ENCODE measurements around the gene NFYC. TPM values are rescaled to one million over a fixed set of nuclear protein-coding genes. Genes with fewer than 3 reads are reported as not detected.

Gene NFYC
- total RNA-seq, 4 donors from 2014 or later: 45.3 to 58.6 (median 57.4) TPM

GRCh38 chr1:40648928-40649591 lies 42.4 kb upstream of the NFYC start:
- Histone ChIP-seq H3K36me3 (no peaks in the 10 kb centered on the region), H3K9me3 (no peaks in the 10 kb centered on the region), H3K4me1 (peaks cover 0 to 6% of the 10 kb centered on the region in 2 donors), H3K27me3 (peaks cover 0 to 6% (median 3%) of the 10 kb centered on the region in 3 donors), H3K27ac (no peak overlapping the region), H3K4me3 (no peak overlapping the region)
- DNase-seq (no peak), ATAC-seq (no peak)
- in situ Hi-C loops (cut with MboI; ENCODE audit: low sequenced_read_pairs in 4 of 4) (no loop called here), intact Hi-C loops (cut with DNase I; ENCODE audit: low total_unique reads) (no loop called here)
- TF ChIP-seq POLR2A (IDR thresholded peaks at IDR 0.05) (no peak), CTCF (IDR thresholded peaks at IDR 0.05 in 4 of 5, conservative IDR thresholded peaks at IDR 0.05 in 1 of 5) (no peak)

GRCh38 chr1:40649592-40649930 lies 41.9 kb upstream of the NFYC start:
- no peaks in the 10 kb centered on the region for H3K9me3 ChIP-seq
- no peak overlapping the region for H3K4me3 ChIP-seq
- in situ Hi-C loops (cut with MboI; ENCODE audit: low sequenced_read_pairs in 4 of 4) (no loop called here), intact Hi-C loops (cut with DNase I; ENCODE audit: low total_unique reads) (no loop called here)
- no peaks in the 10 kb centered on the region for H3K36me3 ChIP-seq
- no peak for TF ChIP-seq CTCF (IDR thresholded peaks at IDR 0.05 in 4 of 5, conservative IDR thresholded peaks at IDR 0.05 in 1 of 5)
- TF ChIP-seq POLR2A (IDR thresholded peaks at IDR 0.05): no peak
- no peak for DNase-seq
- no peak for ATAC-seq
- peaks cover 0 to 6% (median 3%) of the 10 kb centered on the region in 3 donors for H3K27me3 ChIP-seq
- peaks cover 0 to 6% of the 10 kb centered on the region in 2 donors for H3K4me1 ChIP-seq
- no peak overlapping the region for H3K27ac ChIP-seq

DNA sequence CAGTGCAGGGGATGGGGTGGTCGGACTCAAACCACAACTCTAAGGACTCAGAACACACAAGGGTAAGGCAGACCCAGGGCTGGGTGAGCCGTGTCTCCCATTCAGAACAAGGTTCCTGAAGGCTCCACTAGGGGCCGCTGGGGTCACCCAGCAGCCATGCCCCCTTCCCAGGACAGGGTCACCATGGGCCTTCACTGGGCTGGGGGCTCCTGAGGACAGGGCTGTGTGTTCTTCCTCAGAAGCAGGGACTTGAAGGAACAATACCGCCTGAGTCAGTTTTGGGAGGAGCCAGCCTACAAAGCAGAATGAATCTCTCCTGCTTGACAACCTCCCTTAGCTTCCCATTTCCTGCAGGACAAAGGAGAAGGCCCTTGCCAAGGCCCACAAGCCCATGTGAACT lies 41.4 kb upstream of the NFYC start:
- peaks cover 0 to 6% of the 10 kb centered on the region in 2 donors for H3K4me1 ChIP-seq
- H3K36me3 ChIP-seq: no peaks in the 10 kb centered on the region
- H3K27ac ChIP-seq: no peak overlapping the region
- DNase-seq (no peak), ATAC-seq (no peak)
- H3K4me3 ChIP-seq: no peak overlapping the region
- no peak for TF ChIP-seq CTCF (IDR thresholded peaks at IDR 0.05 in 4 of 5, conservative IDR thresholded peaks at IDR 0.05 in 1 of 5)
- no peak for TF ChIP-seq POLR2A (IDR thresholded peaks at IDR 0.05)
- no peaks in the 10 kb centered on the region for H3K9me3 ChIP-seq
- peaks cover 0 to 6% (median 3%) of the 10 kb centered on the region in 3 donors for H3K27me3 ChIP-seq
- in situ Hi-C loops (cut with MboI; ENCODE audit: low sequenced_read_pairs in 4 of 4) (no loop called here), intact Hi-C loops (cut with DNase I; ENCODE audit: low total_unique reads) (no loop called here)

DNA sequence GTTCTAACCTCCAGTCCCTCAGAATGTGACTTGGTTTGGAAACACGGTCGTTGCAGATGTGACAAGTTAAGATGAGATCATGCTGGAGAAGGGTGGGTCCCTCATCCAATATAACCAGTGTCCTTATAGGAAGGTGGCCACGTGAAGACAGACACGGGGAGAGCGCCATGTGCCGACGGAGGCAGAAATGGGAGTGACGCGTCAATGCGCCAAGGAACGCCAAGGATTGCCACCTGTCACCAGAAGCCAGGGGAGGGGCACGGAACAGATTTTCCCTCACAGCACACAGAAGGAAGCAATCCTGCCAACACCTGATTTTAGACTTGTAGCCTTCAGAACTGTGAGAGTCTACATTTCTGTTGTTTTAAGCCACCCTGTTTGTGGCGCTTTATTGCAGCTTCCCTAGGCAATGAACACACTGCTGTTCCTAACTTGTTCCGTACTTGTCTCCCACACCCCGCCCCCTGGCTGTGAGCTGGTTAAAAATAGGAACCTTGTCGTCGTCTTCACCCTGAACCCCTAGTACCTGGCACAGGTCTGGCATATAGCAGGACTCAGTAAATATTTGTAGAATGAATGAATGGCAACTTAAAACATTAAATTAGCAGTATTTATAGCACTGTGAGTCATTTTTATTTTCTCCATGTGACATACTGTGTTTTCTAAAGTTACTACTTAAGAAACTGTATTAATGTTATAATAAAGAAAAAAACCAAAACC lies 40.2 kb upstream of the NFYC start:
- in situ Hi-C loops (cut with MboI; ENCODE audit: low sequenced_read_pairs in 4 of 4) (no loop called here), intact Hi-C loops (cut with DNase I; ENCODE audit: low total_unique reads) (no loop called here)
- H3K4me1 ChIP-seq: peaks cover 0 to 6% of the 10 kb centered on the region in 2 donors
- H3K27me3 ChIP-seq: peaks cover 0 to 6% (median 3%) of the 10 kb centered on the region in 3 donors
- H3K27ac ChIP-seq: peak overlapping the region in 3 of 4 donors; percentile 40 to 50 (median 50)
- DNase-seq (peak; percentile 17 to 59), ATAC-seq (peak; percentile 82 to 86)
- no peak for TF ChIP-seq CTCF (IDR thresholded peaks at IDR 0.05 in 4 of 5, conservative IDR thresholded peaks at IDR 0.05 in 1 of 5)
- TF ChIP-seq POLR2A (IDR thresholded peaks at IDR 0.05): no peak
- no peaks in the 10 kb centered on the region for H3K9me3 ChIP-seq
- H3K36me3 ChIP-seq: no peaks in the 10 kb centered on the region
- no peak overlapping the region for H3K4me3 ChIP-seq
